Left hindlimb (tissue), 1 donor: ENCODE data around the gene MYO19.

Experiments
- DNase-seq: peaks from one replicate; pipeline ENCODE4 v3.0.0-alpha.2; 2018

MYO19 gene, protein sequence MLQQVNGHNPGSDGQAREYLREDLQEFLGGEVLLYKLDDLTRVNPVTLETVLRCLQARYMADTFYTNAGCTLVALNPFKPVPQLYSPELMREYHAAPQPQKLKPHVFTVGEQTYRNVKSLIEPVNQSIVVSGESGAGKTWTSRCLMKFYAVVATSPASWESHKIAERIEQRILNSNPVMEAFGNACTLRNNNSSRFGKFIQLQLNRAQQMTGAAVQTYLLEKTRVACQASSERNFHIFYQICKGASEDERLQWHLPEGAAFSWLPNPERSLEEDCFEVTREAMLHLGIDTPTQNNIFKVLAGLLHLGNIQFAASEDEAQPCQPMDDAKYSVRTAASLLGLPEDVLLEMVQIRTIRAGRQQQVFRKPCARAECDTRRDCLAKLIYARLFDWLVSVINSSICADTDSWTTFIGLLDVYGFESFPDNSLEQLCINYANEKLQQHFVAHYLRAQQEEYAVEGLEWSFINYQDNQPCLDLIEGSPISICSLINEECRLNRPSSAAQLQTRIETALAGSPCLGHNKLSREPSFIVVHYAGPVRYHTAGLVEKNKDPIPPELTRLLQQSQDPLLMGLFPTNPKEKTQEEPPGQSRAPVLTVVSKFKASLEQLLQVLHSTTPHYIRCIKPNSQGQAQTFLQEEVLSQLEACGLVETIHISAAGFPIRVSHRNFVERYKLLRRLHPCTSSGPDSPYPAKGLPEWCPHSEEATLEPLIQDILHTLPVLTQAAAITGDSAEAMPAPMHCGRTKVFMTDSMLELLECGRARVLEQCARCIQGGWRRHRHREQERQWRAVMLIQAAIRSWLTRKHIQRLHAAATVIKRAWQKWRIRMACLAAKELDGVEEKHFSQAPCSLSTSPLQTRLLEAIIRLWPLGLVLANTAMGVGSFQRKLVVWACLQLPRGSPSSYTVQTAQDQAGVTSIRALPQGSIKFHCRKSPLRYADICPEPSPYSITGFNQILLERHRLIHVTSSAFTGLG

GRCh38 chr17:36534840-36535668 lies at the start of gene MYO19, which contains the start of gene PIGW:
TSS of gene MYO19 (minus strand) at chr17:36534868. CDS start at chr17:36532538, 2,330 bp downstream.
TSS of gene PIGW (plus strand) at chr17:36534987. CDS start at chr17:36537102, 2,115 bp downstream.
- peak; percentile 93 for DNase-seq

GRCh38 chr17:36583787-36584186 lies 49.1 kb upstream of the MYO19 start:
- DNase-seq, result no peak

DNA sequence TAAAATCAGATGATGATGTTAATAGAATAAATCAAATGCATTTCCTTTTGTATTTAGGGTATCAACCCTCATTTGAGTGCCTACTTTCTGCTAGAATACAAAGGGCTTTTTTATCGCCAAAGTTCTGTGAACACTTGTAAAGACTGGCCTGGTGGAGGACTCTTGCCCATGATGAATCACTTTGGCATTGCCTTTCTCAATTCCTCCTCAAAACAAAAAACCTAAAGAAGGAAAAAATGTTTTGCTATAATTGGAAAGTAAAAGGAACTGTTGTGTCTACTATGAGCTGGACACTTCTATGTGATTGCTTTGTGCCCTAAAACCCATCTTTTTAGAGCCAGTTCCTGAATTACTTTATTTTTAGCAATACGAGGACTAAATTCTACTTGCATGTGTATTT lies 44.0 kb upstream of the MYO19 start:
- no peak for DNase-seq

GRCh38 chr17:36576793-36577192 lies 42.1 kb upstream of the MYO19 start:
- DNase-seq, result no peak

- no peak for DNase-seq
Observed at GRCh38 chr17:36575028-36575427, 40.4 kb upstream of the MYO19 start.

DNA sequence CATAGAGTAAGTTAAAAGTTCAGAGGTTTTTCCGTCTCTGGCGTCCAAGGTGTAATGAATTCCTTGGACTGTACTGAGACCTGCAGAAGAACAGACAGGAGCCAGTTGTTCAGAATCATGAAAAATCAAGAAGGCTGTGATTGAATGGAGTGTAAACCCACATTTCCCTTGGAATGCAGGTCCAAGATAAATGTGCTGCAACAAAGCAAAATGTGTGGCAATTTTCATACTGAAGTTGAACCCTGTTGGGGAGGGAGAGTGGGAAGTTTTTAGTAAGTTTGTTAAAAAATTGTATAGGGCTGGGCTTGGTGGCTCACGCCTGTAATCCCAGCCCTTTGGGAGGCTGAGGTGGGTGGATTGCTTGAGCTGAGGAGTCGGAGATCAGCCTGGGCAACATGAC lies 31.4 kb upstream of the MYO19 start:
- no peak for DNase-seq

DNA sequence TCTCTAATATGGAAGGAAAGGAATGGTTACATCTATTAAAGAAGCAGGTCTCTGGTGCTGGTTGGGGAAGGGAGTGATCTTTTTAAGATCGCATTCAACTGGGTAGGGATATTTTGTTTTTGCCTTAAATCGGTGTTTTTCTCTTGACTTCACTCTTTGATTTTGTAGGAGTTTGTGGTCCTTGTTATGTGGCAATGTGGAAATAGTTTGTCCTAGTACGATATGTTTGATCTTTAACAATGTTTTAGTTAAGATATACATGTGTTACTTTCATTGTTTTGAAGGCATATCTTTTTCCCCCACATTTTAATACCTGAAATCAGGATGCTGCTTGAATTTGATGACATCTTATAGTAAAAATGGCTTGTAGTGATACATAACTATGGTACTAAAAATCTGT lies 18.8 kb upstream of the MYO19 start:
- DNase-seq, result no peak

DNA sequence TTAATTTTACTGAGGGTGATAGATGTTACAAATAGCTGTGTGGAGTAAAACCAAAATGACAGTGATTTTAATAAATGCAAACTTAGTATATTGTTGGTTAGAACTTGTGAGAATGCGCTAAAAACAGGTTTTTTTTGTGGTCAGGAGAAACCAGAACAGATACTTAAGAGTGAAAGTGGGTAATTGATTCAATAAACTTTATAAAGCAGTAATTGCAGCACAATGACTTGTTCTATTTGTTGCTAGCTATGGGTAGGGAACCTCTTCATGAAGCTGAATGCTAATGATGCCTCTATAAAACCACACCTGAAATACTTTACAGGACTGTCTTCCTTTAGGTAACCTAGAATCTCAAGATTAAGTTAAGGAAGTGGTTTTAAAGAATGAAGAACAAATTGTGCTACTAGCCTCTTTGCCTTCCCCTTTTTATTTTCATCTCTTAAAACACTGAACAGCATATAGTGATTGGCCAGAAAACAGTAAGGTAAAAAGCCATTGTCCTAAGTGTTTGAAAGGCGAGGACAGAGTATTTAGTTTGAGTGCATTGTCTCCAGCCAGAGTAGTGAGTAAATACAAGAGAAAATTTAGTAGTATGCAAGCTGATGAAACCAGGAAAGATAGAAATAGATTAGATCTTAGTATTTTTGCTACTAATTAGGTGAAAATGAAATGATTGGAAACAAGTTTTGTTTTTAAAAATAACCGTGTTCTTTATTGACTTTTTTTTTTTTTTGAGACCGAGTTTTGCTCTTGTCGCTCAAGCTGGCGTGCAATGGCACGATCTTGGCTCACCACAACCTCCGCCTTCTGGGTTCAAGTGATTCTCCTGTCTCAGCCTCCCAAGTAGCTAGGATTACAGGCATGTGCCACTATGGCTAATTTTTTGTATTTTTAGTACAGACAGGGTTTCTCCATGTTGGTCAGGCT lies 16.1 kb upstream of the MYO19 start:
- DNase-seq, result no peak

GRCh38 chr17:36547776-36548175 lies 13.1 kb upstream of the MYO19 start:
- DNase-seq, result no peak

DNA sequence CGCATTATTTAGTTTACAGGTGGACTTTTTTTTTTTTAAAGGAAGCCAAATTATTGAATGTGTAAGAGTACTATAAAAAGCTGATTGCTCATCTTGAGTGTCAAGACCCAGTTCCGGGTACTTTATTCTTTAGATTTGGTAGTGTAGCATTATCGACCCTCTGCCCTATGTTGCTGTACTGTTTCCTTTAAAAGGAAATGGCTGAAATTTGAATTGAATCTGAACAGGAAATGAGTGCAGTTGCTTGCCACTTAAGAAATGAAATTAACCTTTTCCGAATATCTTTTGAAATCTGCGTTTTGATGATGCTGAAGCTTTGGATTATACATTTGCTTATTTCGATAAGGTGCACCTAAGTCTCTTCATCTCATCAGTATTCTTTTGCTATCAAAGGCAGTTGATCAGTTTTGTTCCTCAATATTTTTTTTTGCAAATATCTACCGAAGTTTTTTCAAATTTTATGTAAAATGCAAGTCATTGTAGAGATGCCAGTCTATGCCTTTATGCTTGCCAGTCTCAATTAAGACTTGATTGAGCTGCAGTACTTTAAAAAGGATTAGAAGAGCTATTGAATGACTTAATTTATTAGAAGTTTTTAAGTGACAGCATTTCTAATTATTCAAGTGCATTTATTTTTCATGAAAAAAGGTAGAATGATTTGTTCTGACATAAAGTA lies 11.9 kb upstream of the MYO19 start:
- no peak for DNase-seq

GRCh38 chr17:36545465-36546417 lies 11.1 kb upstream of the MYO19 start:
- peak; percentile 98 for DNase-seq

GRCh38 chr17:36545077-36545464 lies 10.4 kb upstream of the MYO19 start:
- DNase-seq, result no peak

DNA sequence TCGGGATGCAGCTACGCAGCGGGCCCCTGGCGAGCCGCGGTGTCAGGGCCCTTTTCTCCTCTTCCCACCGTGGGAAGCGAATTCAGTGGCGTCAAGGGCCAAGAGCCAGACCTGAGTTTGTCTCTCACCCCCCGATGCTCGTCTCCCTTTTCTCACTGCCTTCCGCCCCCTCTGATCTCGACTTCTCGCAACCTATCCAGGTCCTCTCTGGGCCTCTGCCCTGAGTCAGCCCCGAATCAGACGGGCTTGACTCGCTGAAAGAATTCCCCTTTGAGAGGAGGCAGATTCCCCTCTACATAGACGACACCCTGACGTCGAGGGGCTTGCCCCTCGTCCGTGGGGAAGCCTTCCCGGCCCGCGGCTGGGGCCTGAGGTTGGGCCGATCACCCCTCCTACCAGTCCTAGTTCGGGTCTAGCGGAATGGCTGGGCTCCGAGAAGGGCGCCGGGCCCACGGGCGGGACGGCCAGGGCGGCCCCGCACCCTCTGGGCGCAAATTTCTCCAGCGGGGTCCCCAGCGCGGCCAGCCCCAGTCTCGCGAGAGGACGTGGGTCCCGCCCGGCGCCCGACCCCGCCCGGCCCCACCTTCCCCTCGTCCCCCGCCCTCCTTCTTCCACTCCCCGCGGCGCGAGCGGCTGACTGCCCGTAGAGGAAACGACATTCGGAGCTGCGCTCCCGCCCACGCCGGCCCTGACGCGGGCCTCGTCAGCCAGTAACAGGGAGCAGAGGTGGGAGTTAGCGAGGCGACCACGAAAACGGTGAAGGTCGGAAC lies 9.8 kb upstream of the MYO19 start, which contains the start of gene GGNBP2:
TSS of gene GGNBP2 (plus strand) at position 613 of the 770 bp plus-strand sequence. CDS start 806 bp downstream, outside the sequence.
- DNase-seq, result peak; percentile 96

- peak; percentile 53 for DNase-seq
Observed at GRCh38 chr17:36544044-36544306, 9.3 kb upstream of the MYO19 start.

GRCh38 chr17:36542755-36543154 lies 8.1 kb upstream of the MYO19 start:
- DNase-seq, result no peak

DNA sequence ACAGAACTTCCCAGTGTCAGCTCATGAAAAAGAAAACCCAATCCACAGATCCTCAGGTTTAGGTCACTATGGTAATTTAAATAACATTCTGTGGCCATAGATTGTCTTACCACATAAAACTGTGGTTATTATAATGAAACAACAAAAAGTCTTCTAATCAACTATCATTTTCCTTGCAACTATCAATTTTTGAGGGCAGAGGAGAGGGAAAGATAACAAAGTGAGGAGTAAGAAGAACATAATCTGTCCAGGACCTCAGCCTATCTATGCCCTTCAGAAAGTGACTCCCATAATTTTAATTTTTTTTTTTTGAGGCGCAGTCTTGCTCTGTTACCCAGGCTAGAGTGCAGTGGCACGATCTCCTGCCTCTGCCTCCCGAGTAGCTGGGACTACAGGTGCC lies 6.0 kb upstream of the MYO19 start:
- DNase-seq, result no peak

- DNase-seq, result no peak
Observed at GRCh38 chr17:36535669-36536081, 1.0 kb upstream of the MYO19 start.

- peak; percentile 66 for DNase-seq
Observed at GRCh38 chr17:36533935-36534839, 481 bp downstream of the MYO19 start.
